Mononuclear cell (primary cell): ENCODE results near the gene TRAPPC11. TPM values are rescaled to one million over a fixed set of nuclear protein-coding genes. Genes with fewer than 3 reads are reported as not detected.
A peak's percentile ranks its signal among the peaks of the same experiment; 100 is the strongest.

Source experiments
- H3K27me3 ChIP-seq: 2 replicates; pipeline ENCODE4 v1.6.0; 2011; ENCODE audit warnings: low read length, control low read depth; ENCODE audit not compliant: insufficient read depth
- H3K4me1 ChIP-seq: 2 replicates; pipeline ENCODE4 v1.5.1; 2011; ENCODE audit warnings: mild to moderate bottlenecking, low read length, control low read depth; ENCODE audit not compliant: insufficient read depth
- H3K4me3 ChIP-seq: 2 replicates; pipeline ENCODE4 v1.5.1; 2011; ENCODE audit warnings: mild to moderate bottlenecking, low read length, moderate library complexity
- H3K9me3 ChIP-seq: 2 replicates; pipeline ENCODE4 v1.5.1; 2011; ENCODE audit warnings: low read depth, mild to moderate bottlenecking, control low read depth, low read length
- total RNA-seq: library from RNA; depleted of rRNA; stranded (reverse); fragments of >200 nt; gene quantifications from one replicate; pipeline ENCODE4 v1.2.3, GENCODE V29; 2012

The TRAPPC11 gene
- total RNA-seq, 1 donor: 21.4 TPM

GRCh38 chr4:183632689-183633088 lies 26.4 kb upstream of the TRAPPC11 start:
- H3K9me3 ChIP-seq: no peaks in the 10 kb centered on the region
- H3K4me1 ChIP-seq: no peaks in the 10 kb centered on the region
- no peaks in the 10 kb centered on the region for H3K27me3 ChIP-seq
- H3K4me3 ChIP-seq: no peak overlapping the region

GRCh38 chr4:183633476-183634400 lies 25.4 kb upstream of the TRAPPC11 start:
- Histone ChIP-seq H3K9me3 (no peaks in the 10 kb centered on the region), H3K4me3 (no peak overlapping the region), H3K27me3 (no peaks in the 10 kb centered on the region), H3K4me1 (no peaks in the 10 kb centered on the region)

GRCh38 chr4:183635321-183635720 lies 23.8 kb upstream of the TRAPPC11 start:
- H3K4me1 ChIP-seq: no peaks in the 10 kb centered on the region
- H3K27me3 ChIP-seq: no peaks in the 10 kb centered on the region
- H3K4me3 ChIP-seq: no peak overlapping the region
- H3K9me3 ChIP-seq: no peaks in the 10 kb centered on the region

GRCh38 chr4:183635741-183636140 lies 23.4 kb upstream of the TRAPPC11 start:
- Histone ChIP-seq H3K9me3 (no peaks in the 10 kb centered on the region), H3K4me3 (no peak overlapping the region), H3K4me1 (no peaks in the 10 kb centered on the region), H3K27me3 (no peaks in the 10 kb centered on the region)

GRCh38 chr4:183636503-183636902 lies 22.6 kb upstream of the TRAPPC11 start:
- Histone ChIP-seq H3K4me3 (no peak overlapping the region), H3K9me3 (no peaks in the 10 kb centered on the region), H3K4me1 (no peaks in the 10 kb centered on the region), H3K27me3 (no peaks in the 10 kb centered on the region)

GRCh38 chr4:183636923-183637322 lies 22.2 kb upstream of the TRAPPC11 start:
- no peak overlapping the region for H3K4me3 ChIP-seq
- no peaks in the 10 kb centered on the region for H3K9me3 ChIP-seq
- H3K27me3 ChIP-seq: no peaks in the 10 kb centered on the region
- H3K4me1 ChIP-seq: no peaks in the 10 kb centered on the region

GRCh38 chr4:183637461-183637860 lies 21.6 kb upstream of the TRAPPC11 start:
- no peaks in the 10 kb centered on the region for H3K4me1 ChIP-seq
- H3K27me3 ChIP-seq: no peaks in the 10 kb centered on the region
- H3K9me3 ChIP-seq: no peaks in the 10 kb centered on the region
- H3K4me3 ChIP-seq: no peak overlapping the region

- H3K27me3 ChIP-seq: no peaks in the 10 kb centered on the region
- no peaks in the 10 kb centered on the region for H3K9me3 ChIP-seq
- no peaks in the 10 kb centered on the region for H3K4me1 ChIP-seq
- no peak overlapping the region for H3K4me3 ChIP-seq
Measured at GRCh38 chr4:183638436-183638835, 20.7 kb upstream of the TRAPPC11 start.

- no peak overlapping the region for H3K4me3 ChIP-seq
- no peaks in the 10 kb centered on the region for H3K4me1 ChIP-seq
- H3K9me3 ChIP-seq: no peaks in the 10 kb centered on the region
- H3K27me3 ChIP-seq: no peaks in the 10 kb centered on the region
Measured at GRCh38 chr4:183639291-183639690, 19.8 kb upstream of the TRAPPC11 start.

GRCh38 chr4:183645326-183645725 lies 13.8 kb upstream of the TRAPPC11 start:
- Histone ChIP-seq H3K4me1 (no peaks in the 10 kb centered on the region), H3K9me3 (no peaks in the 10 kb centered on the region), H3K27me3 (no peaks in the 10 kb centered on the region), H3K4me3 (no peak overlapping the region)

GRCh38 chr4:183657564-183657963 lies 1.5 kb upstream of the TRAPPC11 start:
- no peak overlapping the region for H3K4me3 ChIP-seq
- no peaks in the 10 kb centered on the region for H3K27me3 ChIP-seq
- H3K9me3 ChIP-seq: no peaks in the 10 kb centered on the region
- H3K4me1 ChIP-seq: peaks cover 31% of the 10 kb centered on the region

GRCh38 chr4:183658362-183659028 lies 598 bp upstream of the TRAPPC11 start:
- Histone ChIP-seq H3K27me3 (no peaks in the 10 kb centered on the region), H3K4me1 (peaks cover 31% of the 10 kb centered on the region), H3K4me3 (peak overlapping the region; percentile 83), H3K9me3 (no peaks in the 10 kb centered on the region)

GRCh38 chr4:183659872-183660242 lies 764 bp downstream of the TRAPPC11 start:
- Histone ChIP-seq H3K27me3 (no peaks in the 10 kb centered on the region), H3K4me1 (peaks cover 31% of the 10 kb centered on the region), H3K4me3 (peak overlapping the region; percentile 83), H3K9me3 (no peaks in the 10 kb centered on the region)

GRCh38 chr4:183666088-183666487 lies 7.0 kb downstream of the TRAPPC11 start:
- Histone ChIP-seq H3K4me3 (no peak overlapping the region), H3K27me3 (no peaks in the 10 kb centered on the region), H3K4me1 (peaks cover 5% of the 10 kb centered on the region), H3K9me3 (no peaks in the 10 kb centered on the region)

GRCh38 chr4:183670251-183670650 lies 11.2 kb downstream of the TRAPPC11 start:
- no peaks in the 10 kb centered on the region for H3K27me3 ChIP-seq
- no peak overlapping the region for H3K4me3 ChIP-seq
- H3K9me3 ChIP-seq: no peaks in the 10 kb centered on the region
- peaks cover 3% of the 10 kb centered on the region for H3K4me1 ChIP-seq
